Prostate gland (tissue), 2 donors: ENCODE results near the gene SPATA25. TPM values are rescaled to one million over a fixed set of nuclear protein-coding genes. Genes with fewer than 3 reads are reported as not detected.

ENCODE experiments used
- DNase-seq: peaks from one replicate; pipeline ENCODE4 v3.0.0-alpha.2; 2019; ENCODE audit warnings: low spot score
- H3K27ac ChIP-seq, 2 donors: fragments of 200-600 bp; sonication (generic); 2 replicates each; pipeline ENCODE4 v1.5.1; 2017 to 2019
- H3K27me3 ChIP-seq: fragments of 200-600 bp; sonication (generic); replicated peaks from 2 replicates; pipeline ENCODE4 v1.5.1; 2019; ENCODE audit not compliant: insufficient read depth
- H3K36me3 ChIP-seq, 2 donors: fragments of 200-600 bp; sonication (generic); 1 replicate in 1 of 2; 2 replicates in 1 of 2; pipeline versions ENCODE4 v1.5.1 to v1.8.1; 2017 to 2019
- H3K4me1 ChIP-seq: fragments of 200-600 bp; sonication (generic); replicated peaks from 2 replicates; pipeline ENCODE4 v1.5.1; 2019
- H3K4me3 ChIP-seq, 2 donors: fragments of 200-600 bp; sonication (generic); 2 replicates each; pipeline ENCODE4 v1.5.1; 2017 to 2019
- H3K9me3 ChIP-seq: fragments of 200-600 bp; sonication (generic); 2 replicates; pipeline ENCODE4 v1.5.1; 2017
- POLR2A ChIP-seq: fragments of 450-650 bp; IDR thresholded peaks from one replicate; pipeline ENCODE4 v1.6.1; 2016; ENCODE audit warnings: antibody characterized with exemption, mild to moderate bottlenecking
- POLR2AphosphoS5 ChIP-seq: sonication (generic); formaldehyde crosslinking; IDR thresholded peaks from one replicate; pipeline ENCODE4 v1.6.1; 2017; ENCODE audit warnings: antibody characterized with exemption
- WGBS: methylation state at CpG from one replicate; pipeline ENCODE4 v1.1.5; 2018; 5-methylcytosine and 5-hydroxymethylcytosine counted together
- intact Hi-C: fragments of 100-400 bp; cut with DNase I; formaldehyde crosslinking; loops from one replicate; pipeline ENCODE4 v1.14.2; 2022
- total RNA-seq, 2 donors: library from RNA; depleted of rRNA; stranded (reverse); fragments of >200 nt; gene quantifications; one replicate each; pipeline ENCODE4 v1.1.0, GENCODE V29; 2016
- TF ChIP-seq, protein P1 (sequence below), 4 experiments: fragments of 200-600 bp in 2 of 4; fragments of 450-650 bp in 2 of 4; sonication (generic) in 2 of 4; IDR thresholded peaks; 1 replicate in 3 of 4; 2 replicates in 1 of 4; pipeline ENCODE4 v1.5.1; 2016 to 2019; ENCODE audit warnings: antibody characterized with exemption in 4 of 4, mild to moderate bottlenecking in 2 of 4, moderate library complexity in 2 of 4

Gene SPATA25
- total RNA-seq, 2 donors from 2014 or later = 2.0 to 7.4 TPM

DNA sequence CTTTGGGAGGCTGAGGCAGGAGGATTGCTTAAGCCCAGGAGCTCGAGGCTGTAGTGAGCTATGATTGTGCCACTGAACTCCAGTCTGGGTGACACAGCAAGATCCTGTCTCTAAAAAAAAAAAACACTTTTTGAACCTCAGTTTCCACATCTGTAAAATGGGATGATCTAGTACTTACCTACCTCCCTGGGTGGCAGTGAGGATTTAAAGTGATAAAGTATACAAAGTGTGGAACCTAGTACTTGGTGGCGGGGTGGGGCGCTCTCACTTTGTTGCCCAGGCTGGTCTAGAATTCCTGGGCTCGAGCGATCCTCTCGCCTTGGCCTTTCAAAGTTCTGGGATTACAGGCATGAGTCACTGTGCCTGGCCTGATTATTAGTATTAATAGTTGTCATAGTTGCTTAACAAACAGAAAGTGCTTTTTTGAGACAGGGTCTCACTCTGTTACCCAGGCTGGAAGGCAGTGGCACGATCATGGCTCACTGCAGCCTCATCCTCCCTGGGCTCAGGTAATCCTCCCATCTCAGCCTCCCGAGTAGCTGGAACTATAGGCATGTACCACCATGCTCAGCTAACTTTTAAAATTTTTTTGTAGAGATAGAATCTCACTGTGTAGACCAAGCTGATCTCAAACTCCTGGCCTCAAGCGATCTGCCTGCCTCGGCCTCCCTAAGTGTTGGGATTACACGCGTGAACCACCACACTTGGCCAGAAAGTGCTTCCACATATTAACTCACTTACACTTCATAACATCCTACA lies 31.5 kb upstream of the SPATA25 start:
- TF ChIP-seq POLR2A (no peak), POLR2AphosphoS5 (no peak)
- TF ChIP-seq, protein P1, sequence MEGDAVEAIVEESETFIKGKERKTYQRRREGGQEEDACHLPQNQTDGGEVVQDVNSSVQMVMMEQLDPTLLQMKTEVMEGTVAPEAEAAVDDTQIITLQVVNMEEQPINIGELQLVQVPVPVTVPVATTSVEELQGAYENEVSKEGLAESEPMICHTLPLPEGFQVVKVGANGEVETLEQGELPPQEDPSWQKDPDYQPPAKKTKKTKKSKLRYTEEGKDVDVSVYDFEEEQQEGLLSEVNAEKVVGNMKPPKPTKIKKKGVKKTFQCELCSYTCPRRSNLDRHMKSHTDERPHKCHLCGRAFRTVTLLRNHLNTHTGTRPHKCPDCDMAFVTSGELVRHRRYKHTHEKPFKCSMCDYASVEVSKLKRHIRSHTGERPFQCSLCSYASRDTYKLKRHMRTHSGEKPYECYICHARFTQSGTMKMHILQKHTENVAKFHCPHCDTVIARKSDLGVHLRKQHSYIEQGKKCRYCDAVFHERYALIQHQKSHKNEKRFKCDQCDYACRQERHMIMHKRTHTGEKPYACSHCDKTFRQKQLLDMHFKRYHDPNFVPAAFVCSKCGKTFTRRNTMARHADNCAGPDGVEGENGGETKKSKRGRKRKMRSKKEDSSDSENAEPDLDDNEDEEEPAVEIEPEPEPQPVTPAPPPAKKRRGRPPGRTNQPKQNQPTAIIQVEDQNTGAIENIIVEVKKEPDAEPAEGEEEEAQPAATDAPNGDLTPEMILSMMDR (IDR thresholded peaks at IDR 0.05) = no peak
- intact Hi-C loops = no loop called here
- no peaks in the 10 kb centered on the region for H3K9me3 ChIP-seq
- H3K27ac ChIP-seq = peak overlapping the region; percentile 7 to 45
- H3K4me3 ChIP-seq = no peak overlapping the region
- no peaks in the 10 kb centered on the region for H3K27me3 ChIP-seq
- no peaks in the 10 kb centered on the region for H3K4me1 ChIP-seq
- WGBS = 77% methylated on average over 12 of the region's 12 CpGs
- no peaks in the 10 kb centered on the region for H3K36me3 ChIP-seq
- no peak for DNase-seq

DNA sequence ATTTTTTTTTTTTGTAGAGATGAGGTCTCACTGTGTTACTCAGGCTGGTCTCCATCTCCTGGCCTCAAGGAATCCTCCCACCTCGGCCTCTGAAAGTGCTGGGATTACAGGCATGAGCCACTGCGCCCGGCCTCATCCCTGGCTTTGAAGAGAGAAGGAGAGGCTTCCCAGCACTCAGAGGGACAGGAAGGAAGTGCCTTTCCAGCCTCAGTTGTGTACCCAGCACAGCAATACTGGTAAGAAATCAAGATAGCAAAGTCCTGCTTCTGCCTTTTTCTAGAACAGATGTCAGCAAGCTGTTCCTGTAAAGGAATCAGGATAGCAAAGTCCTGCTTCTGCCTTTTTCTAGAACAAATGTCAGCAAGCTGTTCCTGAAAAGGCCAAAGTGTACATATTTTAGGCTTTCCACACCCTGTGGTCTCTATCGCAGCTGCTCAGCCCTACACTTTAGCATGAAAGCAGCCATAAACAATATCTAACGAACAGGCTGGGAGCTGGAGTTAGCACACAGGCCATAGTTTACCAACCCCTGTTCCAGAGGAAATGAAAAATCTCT lies 30.8 kb upstream of the SPATA25 start:
- peak overlapping the region; percentile 7 to 45 for H3K27ac ChIP-seq
- TF ChIP-seq, protein P1 (IDR thresholded peaks at IDR 0.05) = no peak
- no peak for TF ChIP-seq POLR2AphosphoS5
- no peak for TF ChIP-seq POLR2A
- WGBS = 80% methylated on average over 5 of the region's 5 CpGs
- H3K4me3 ChIP-seq = no peak overlapping the region
- no peaks in the 10 kb centered on the region for H3K27me3 ChIP-seq
- no peak for DNase-seq
- no peaks in the 10 kb centered on the region for H3K4me1 ChIP-seq
- H3K9me3 ChIP-seq = no peaks in the 10 kb centered on the region
- H3K36me3 ChIP-seq = no peaks in the 10 kb centered on the region
- intact Hi-C loops = no loop called here

DNA sequence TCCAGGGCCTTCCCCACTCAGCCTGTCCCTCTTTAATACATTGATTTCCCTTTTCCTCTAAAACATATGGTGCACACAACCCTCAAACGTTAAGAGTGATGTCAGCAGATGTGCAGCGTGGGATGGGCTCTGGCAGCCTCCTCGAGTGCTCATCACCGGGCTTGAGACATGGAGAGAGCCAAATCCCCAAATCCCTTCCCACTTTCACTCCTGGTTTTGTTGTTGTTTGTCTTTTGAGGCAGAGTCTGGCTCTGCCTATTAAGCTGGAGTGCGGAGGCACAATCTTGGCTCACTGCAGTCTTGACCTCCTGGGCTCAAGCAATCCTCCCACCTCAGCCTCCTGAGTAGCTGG lies 30.3 kb upstream of the SPATA25 start:
- Histone ChIP-seq H3K4me1 (no peaks in the 10 kb centered on the region), H3K4me3 (no peak overlapping the region), H3K27ac (peak overlapping the region; percentile 7 to 45), H3K27me3 (no peaks in the 10 kb centered on the region), H3K36me3 (no peaks in the 10 kb centered on the region), H3K9me3 (no peaks in the 10 kb centered on the region)
- WGBS = 50% methylated on average over 5 of the region's 5 CpGs
- no peak for DNase-seq
- TF ChIP-seq POLR2A (no peak), POLR2AphosphoS5 (no peak)
- TF ChIP-seq, protein P1 (IDR thresholded peaks at IDR 0.05) = no peak
- intact Hi-C loops = no loop called here

DNA sequence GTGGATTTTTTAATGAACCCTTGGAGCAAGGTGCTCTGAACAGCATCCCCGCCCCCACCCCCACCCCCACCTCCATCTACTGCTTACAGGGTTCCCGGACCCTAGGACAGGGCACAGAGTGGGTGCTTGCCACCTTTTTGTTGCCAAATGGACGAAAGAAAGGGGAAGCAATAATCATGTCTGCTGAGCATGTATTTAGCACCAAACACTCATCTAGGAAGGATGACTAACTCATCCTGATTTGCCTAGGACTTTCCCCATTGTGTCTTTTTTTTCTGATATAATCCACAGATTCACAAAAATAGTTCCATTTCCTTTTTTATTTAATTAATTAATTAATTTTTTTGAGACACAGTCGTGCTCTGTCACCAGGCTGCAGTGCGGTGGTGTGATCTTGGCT lies 25.7 kb upstream of the SPATA25 start:
- H3K4me3 ChIP-seq = no peak overlapping the region
- H3K4me1 ChIP-seq = no peaks in the 10 kb centered on the region
- no peak for DNase-seq
- H3K27ac ChIP-seq = no peak overlapping the region
- intact Hi-C loops = no loop called here
- H3K36me3 ChIP-seq = no peaks in the 10 kb centered on the region
- WGBS = 53% methylated on average over 5 of the region's 5 CpGs
- H3K27me3 ChIP-seq = no peaks in the 10 kb centered on the region
- TF ChIP-seq, protein P1 (IDR thresholded peaks at IDR 0.05) = no peak
- no peaks in the 10 kb centered on the region for H3K9me3 ChIP-seq

DNA sequence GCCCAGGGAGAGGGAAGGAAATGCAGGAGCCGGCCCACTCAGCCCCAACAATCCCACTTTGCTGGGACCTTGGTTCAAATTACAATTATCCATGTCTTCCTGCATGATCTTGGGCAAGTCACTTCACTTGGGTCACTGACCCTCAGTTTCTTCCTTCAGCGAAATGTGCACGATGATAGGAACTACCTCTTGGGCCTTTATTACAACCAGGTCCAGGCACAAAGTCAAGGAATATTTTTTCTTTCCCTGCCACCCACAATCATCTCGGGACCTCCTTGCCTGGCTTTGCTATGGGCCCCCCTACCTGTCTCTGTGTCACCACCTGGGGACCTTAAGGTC lies 24.9 kb upstream of the SPATA25 start:
- Histone ChIP-seq H3K36me3 (no peaks in the 10 kb centered on the region), H3K27me3 (no peaks in the 10 kb centered on the region), H3K4me3 (peak overlapping the region; percentile 29 to 32), H3K9me3 (no peaks in the 10 kb centered on the region), H3K27ac (peak overlapping the region in 1 of 2 donors; percentile 65), H3K4me1 (no peaks in the 10 kb centered on the region)
- WGBS = 8% methylated on average over 4 of the region's 4 CpGs
- DNase-seq = no peak
- no peak for TF ChIP-seq POLR2A
- TF ChIP-seq, protein P1 (IDR thresholded peaks at IDR 0.05) = no peak
- TF ChIP-seq POLR2AphosphoS5 = no peak
- intact Hi-C loops = no loop called here
